Panc1 (cell line): ENCODE measurements around the gene ATAD5.

Source experiments
- CTCF ChIP-seq: fragments of 450-650 bp; IDR thresholded peaks from 2 replicates; pipeline ENCODE4 v1.5.1; 2017; ENCODE audit warnings: mild to moderate bottlenecking
- POLR2AphosphoS5 ChIP-seq: IDR thresholded peaks from 2 replicates; pipeline ENCODE4 v1.6.1; 2012; ENCODE audit warnings: mild to moderate bottlenecking, low read depth, low read length, moderate library complexity

GRCh38 chr17:30816165-30816564 is 15.6 kb upstream of the ATAD5 start:
- TF ChIP-seq CTCF, result no peak
- no peak for TF ChIP-seq POLR2AphosphoS5
